ENCODE results near the gene GCFC2.

GCFC2 gene

DNA sequence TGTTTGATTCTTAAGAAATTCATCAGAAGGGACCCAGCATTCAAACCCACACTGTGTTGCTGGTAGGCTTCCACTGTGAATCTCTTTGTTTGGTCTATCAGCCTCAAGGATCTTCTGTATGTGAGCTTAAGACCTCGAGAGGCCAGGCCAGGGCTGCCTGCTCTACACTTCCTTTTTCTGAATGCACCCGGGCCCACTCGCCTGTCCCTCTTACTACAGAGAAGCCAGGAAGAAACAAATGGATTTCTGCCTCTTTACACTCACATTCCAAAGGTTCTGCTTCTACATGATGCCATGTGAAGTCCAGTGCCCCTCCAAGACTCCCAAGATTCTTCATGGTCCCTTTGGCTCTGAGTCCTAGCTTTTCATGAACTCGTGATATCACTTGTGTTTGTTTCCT lies 89.5 kb downstream of the GCFC2 start:
- no peak for DNase-seq

DNA sequence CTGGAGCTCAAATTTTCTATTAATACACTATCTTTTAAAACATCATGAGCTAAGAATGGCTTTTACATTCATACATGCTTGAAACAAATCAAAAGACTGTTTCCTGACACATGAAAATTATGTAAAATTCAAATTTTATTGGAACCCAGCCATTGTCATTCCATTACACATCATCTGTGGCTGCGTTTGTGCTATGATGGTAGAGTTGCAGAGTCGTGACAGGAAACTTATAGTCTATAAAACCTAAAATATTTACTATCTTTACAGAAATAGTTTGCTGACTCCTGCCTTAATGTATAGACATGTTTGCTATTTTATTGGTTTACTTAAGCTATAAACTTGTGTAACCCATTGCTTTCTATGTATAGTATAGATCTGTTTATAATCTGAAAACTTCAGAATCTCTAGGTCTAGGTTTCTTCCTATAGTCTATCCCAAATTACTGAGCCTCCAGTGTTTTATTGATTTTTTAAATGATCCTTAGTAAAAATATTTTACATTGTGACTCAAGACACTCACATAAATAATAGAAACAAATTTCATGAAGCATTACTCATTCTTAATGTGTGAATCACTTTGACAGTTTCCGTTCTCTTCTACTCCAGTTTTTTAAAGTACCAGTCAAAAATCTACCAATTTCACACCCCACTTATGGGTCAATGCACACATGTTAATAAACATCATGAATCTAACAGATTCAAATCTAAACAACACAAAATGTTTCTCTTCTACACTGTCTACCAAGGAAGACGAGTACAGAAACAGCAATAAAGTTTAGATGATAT lies 90.6 kb downstream of the GCFC2 start:
- DNase-seq, result no peak

DNA sequence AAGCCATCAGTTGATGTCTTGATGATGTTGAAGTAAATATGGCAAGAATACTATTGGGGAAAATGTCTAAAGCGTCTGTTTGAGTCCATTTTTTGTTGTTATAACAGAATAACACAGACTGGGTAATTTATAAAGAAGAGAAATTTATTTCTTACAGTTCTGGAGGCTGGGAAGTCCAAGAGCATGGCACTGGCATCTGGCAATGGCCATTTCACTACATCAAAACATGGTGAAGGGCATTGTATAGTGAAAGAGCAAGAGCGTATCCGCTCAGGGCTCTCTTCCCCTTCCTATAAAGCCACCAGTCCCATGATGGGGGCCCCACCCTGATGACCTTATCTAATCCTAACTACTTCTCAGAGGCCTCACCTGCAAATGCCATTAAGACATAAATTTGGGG lies 93.8 kb downstream of the GCFC2 start:
- no peak for DNase-seq

DNA sequence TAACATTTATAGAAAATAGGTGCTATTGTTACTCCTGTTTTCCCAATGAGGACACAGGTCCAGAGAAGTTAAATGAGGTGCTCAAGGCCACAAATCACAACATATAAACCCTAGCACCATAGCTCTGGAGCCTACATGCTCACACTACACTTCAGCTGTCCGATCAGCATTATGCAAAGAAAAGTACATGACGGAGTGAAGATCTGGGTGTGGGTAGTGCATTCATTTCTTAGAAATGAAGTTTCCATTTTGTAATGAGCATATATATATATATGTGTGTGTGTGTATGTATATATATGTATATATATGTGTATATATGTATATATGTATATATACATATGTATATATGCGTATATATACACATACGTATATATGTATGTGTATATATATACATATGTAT lies 94.3 kb downstream of the GCFC2 start:
- no peak for DNase-seq

DNA sequence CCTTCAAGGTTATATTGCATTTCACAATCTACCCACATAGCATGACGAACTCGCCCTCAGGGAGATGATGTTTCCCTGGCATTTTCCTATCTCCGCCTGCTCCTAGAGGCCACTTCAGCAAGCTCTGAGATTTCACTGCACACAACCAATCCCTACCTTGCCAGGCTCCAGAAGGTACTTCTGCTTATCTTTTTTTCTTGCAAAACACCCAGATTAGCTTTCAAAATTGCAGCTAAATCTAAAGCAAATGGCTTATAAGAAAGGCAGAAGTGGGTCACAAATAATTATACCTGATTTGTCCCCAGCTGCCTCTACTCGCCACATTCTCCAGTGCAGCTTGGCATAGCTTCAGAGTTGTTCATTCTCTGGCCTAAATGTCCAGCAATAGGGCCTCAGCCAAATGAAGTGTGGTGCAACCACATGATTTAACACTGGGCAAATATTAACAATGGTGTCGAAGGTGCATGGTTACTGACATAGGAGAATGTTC lies 96.5 kb downstream of the GCFC2 start:
- DNase-seq, result no peak

DNA sequence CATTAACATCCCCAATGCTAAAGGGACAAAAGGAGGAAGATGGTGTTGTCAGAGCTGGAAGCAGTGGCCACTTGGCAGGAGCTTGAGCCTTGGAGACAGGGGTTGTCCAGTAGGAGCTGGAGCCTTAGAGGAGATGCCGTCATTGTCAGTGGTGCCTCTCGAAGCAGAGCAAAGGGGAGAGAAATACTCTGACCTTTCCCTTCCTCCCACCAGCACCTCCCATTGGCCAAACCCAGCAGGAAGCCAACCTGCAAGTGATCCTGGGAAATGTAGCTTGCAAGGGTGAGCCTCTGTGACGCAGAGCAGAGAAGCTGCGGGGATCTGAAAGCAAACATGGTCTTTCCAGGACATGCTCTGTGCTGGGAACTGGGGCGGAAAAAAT lies 97.9 kb downstream of the GCFC2 start:
- DNase-seq, result no peak

Measured in NCI-H2081 (cell line).